ENCODE measurements around the gene CSGALNACT2. TPM values are rescaled to one million over a fixed set of nuclear protein-coding genes. Genes with fewer than 3 reads are reported as not detected.

Gene CSGALNACT2
- total and polyA plus RNA-seq, 9 of the 15 experiments (the other 6 are each of a cell fraction or from before 2014, with no cell fraction given): 1.4 to 7.3 (median 3.5) TPM

GRCh38 chr10:43204943-43205671 lies 66.9 kb downstream of the CSGALNACT2 start (continued):
- TF ChIP-seq MLX (CRISPR knock-in tag; conservative IDR thresholded peaks at IDR 0.05): no peak
- TF ChIP-seq ZNF121 (CRISPR knock-in tag; conservative IDR thresholded peaks at IDR 0.05): peak; percentile 97
- TF ChIP-seq WHSC1 (IDR thresholded peaks at IDR 0.05; ENCODE audit: low read length): no peak
- TF ChIP-seq CHD4 (IDR thresholded peaks at IDR 0.05; ENCODE audit: insufficient read depth, insufficient replicate concordance, low read depth, low read length, poor library complexity, severe bottlenecking): no peak
- TF ChIP-seq REST (IDR thresholded peaks at IDR 0.05; ENCODE audit: borderline replicate concordance): peak; percentile 25
- no peak for TF ChIP-seq REST (CRISPR knock-in tag; IDR thresholded peaks at IDR 0.05; ENCODE audit: low read depth)
- TF ChIP-seq ZNF239 (CRISPR knock-in tag; IDR thresholded peaks at IDR 0.05): no peak
- TF ChIP-seq MAZ (CRISPR knock-in tag; conservative IDR thresholded peaks at IDR 0.05 in 1 of 2, IDR thresholded peaks at IDR 0.05 in 1 of 2): peak in 1 of 2 experiments; percentile 48; a peak in 1 of 4 replicates
- no peak for TF ChIP-seq RNF219 (CRISPR knock-in tag; IDR thresholded peaks at IDR 0.05)
- TF ChIP-seq ZNF780A (CRISPR knock-in tag; IDR thresholded peaks at IDR 0.05): no peak
- TF ChIP-seq TOE1 (IDR thresholded peaks at IDR 0.05; ENCODE audit: borderline replicate concordance): no peak
- no peak for TF ChIP-seq TOE1 (CRISPR knock-in tag; IDR thresholded peaks at IDR 0.05; ENCODE audit: borderline replicate concordance, low read depth)
- TF ChIP-seq UBTF (IDR thresholded peaks at IDR 0.05; ENCODE audit: borderline replicate concordance in 1 of 2, low read depth in 2 of 2, low read length in 2 of 2): no peak
